IPS-NIHi11 (cell line): ENCODE measurements around the gene QRICH2.
"Not testable (repeated sequence)": the region's sequence is repeated elsewhere in the genome, so short reads cannot be mapped to it uniquely, and the experiment has no call there.

Experiments used
- DNase-seq: peaks from one replicate; pipeline ENCODE4 v3.0.0; 2012; ENCODE audit warnings: mixed read lengths, low spot score

Gene QRICH2

GRCh38 chr17:76247304-76247703 lies 60.8 kb downstream of the QRICH2 start:
- no peak for DNase-seq

DNA sequence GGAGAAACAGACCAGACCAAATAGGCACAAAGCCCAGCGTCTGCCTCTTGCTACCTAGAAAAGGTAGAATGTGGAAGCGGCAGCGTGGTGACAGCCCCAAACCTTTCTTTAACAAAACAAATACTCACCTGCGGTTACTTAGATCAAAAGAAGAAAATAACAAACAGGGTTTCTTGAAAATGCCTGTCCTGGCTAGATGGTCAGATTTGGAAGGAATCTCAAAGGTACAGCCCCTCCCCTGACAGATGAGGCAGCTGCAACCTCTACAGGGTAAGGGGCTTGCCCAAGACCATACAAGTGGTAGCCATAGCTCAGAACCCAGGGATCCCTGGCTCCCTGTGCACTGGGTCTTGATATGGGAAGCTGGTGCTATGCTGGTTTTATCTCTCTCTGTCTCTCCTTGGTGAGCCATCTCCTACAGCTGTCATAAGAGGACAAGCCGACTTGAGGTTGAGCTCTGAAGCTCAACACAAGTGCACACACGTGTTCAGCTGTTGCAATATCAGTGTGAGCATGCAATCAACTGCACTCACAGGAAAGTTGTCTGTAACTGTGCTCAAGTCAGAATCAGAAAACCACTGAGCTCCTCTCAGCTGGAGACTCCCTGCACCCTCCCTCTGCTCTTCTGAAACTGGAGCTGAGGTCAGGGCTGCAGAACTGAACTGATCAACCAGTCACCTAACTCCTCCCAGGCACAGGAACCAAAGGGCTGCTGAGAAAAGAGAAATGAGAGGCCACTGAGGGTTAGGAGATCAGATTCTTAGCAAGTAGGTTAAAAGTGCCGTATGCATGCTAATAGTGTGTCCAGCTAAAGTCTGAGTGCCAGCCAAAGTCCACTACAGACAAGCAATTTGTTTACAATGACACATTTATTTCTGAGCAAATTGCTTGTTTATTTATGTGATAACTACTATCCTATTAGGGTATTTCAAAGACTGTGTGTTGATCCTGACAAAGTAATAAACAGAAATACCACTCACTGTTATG lies 61.7 kb downstream of the QRICH2 start:
- no peak for DNase-seq

GRCh38 chr17:76244721-76245120 lies 63.4 kb downstream of the QRICH2 start:
- not testable (repeated sequence) for DNase-seq

GRCh38 chr17:76243826-76244679 lies 64.0 kb downstream of the QRICH2 start:
- no peak for DNase-seq

DNA sequence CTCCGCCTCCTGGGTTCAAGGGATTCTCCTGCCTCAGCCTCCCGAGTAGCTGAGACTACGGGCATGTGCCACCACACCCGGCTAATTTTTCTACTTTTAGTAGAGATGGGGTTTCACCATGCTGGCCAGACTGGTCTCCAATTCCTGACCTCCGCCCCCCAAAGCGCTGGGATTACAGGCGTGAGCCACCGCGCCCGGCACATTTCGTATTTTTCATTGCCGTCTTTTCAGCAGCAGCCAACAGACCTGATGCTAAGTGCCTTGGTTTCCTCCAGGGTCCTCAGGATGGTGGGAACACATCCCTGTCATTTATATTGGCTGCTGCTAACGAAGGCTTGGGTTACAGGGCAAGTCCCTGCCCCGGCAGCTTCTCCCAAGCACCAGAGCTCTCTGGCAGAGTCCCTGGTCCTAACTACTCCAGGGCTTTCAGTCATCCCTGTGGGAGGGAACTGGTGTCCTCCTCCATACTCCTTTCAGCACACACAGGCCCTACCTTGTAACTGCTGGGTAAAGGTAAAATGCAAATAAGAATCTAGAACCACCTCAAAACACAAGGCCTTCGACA lies 66.3 kb downstream of the QRICH2 start:
- DNase-seq, result no peak

GRCh38 chr17:76241204-76241538 lies 66.9 kb downstream of the QRICH2 start:
- DNase-seq, result no peak

- DNase-seq, result peak; percentile 91
These were observed 67.4 kb downstream of the QRICH2 start, which contains the start of gene RNF157 for GRCh38 chr17:76240461-76241203. Gene RNF157 (minus strand): TSS chr17:76240493. CDS start chr17:76240240, 253 bp downstream.

- DNase-seq, result peak; percentile 26
These were observed 68.4 kb downstream of the QRICH2 start for GRCh38 chr17:76239538-76240274.

DNA sequence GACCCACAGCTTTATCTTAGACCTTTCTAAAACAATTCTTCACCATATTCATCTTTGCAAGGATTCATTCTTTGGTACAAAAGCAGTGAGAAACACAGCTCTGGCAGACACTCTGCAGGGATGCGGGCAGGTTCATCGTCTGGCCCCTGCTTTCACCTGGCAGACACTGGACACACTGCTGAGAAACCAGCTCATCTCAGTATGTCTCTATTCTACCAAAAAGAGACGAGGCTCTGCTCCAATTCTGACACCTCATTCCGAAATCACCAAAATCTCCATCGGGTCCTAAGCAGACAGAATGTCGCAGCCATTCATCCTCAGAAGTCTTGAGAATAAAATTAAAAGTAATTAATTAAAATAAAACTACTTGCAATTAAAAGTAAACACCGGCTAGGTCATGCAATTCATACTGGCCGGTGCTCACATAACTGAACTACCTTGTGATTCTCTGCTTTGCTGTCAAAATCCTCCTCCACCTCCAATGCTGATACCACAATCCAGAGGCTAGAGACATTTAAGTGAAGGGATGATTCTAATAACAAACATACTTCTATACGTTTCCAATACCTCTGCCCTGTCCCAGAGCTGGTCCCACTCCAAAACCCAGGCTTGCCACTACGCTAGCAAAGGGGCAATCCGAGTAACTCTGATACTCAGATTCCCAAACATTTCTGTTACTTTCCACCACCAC lies 69.1 kb downstream of the QRICH2 start:
- DNase-seq, result no peak

DNA sequence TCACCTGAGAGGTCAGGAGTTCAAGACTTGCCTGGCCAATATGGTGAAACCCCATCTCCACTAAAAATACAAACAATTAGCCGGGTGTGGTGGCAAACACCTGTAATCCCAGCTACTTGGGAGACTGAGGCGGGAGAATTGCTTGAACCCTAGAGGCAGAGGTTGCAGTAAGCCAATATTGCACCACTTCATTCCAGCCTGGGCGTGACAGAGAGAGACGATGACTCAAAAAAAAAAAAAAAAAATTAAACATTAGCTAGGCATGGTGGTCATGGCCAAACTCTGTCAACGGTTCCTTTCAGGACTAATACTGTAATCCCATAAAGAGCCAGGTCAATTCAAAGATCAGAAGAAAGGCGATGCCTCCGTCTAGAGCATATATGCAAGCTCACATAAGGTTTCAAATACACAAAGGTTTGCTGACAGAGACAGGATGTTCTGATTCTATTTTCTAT lies 70.2 kb downstream of the QRICH2 start:
- DNase-seq, result no peak

DNA sequence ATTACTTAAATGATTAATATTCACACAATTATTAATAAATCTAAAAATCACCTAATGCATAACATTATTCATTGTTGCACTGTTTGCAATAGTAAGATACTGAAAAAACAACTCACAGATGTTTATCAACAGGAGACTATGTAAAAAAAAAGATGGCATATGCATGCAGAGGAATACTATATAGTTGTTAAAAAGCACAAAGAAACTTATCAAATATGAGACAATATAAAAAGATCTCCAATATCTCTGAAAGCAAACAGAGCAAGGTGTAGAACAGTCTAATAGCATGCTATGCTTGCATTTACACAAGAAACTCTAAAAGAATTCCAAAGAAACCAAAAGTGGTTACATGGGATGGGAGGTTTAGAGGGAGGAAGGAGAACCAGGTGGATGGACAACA lies 71.5 kb downstream of the QRICH2 start:
- no peak for DNase-seq

- DNase-seq, result no peak
These were observed 72.2 kb downstream of the QRICH2 start for GRCh38 chr17:76235883-76236282.

GRCh38 chr17:76234354-76234679 lies 73.8 kb downstream of the QRICH2 start:
- no peak for DNase-seq

DNA sequence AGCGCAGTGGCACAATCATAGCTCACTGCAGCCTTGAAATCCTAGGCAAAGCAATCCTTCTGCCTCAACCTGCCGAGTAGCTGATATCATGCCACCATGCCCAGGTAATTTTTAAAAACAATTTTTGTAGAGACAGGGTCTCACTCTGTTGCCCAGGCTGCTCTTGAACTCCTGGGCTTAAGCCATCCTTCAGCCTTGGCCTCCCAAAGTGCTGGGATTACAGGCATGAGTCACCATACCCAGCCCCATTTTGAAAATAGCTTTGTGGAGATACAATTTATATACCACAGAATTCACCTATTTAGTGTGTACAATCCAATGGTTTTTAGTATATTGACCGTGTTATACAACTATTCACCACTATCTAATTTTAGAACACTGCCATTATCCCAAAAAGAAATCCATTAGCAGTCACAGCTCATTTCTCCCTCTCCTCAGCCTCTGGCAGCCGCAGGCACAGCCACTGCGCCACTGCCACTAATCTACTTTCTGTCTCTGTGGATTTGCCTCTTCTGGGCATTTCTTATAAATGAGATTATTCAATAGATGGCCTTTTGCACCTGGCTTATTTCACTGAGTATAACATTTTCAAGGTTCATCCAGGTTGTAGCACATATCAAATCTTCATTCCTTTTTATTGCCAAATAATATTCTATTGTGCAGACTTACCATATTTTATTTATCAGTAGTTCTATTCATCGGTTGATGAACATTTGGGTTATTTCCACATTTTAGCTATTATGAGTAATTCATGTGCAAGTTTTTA lies 74.3 kb downstream of the QRICH2 start:
- DNase-seq, result no peak

GRCh38 chr17:76232342-76232741 lies 75.7 kb downstream of the QRICH2 start:
- no peak for DNase-seq

DNA sequence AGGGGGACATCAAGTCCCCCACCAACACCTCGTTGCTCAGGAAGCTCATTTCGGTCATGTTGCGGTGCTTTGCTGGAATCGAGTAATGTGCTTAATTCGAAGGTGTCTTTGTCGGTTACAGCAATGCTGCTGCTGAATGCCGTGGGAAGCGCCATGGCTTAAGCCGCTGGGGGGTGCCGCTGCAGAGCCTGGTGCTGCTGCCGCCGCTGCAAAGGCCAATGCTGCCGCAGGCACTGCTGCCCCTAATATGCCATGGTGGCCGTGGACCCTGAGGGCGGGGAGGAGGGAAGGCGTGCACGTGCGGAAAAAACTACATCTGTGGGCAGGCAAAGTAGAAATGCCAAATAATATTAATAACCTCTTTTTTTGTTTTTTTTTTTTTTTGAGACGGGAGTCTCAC lies 81.3 kb downstream of the QRICH2 start:
- not testable (repeated sequence) for DNase-seq

DNA sequence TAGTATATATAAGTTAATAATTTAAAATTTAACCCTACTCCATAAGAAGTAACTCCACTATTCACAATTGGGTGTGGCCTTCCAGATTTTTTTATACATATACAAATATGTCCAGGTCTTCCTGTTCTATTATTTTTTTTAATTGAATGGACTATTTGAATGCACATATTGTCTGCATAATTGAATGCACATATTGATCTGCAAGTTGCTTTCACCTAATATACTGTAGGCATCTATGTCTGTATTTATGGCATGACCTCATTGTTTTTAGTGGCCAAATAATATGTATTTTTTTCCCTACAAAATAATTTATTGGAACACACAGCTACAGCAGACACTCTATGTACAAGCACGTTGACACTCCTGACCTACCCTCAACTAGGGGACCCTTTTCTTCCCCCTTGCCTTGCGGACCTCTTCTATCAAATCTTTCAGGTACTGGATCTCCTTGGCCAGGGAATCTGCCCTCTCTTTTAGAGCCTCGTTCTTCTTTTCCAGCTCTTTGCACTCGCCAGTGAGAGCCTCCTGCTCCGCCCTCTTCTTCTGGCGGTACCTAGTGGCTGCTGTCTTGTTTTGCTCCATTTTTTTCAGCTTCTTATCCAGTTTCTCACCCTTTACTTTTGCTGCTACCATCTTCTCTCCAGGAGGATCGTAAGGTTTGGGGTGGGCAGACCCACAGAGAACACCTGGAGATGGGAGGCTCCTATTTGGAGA lies 82.5 kb downstream of the QRICH2 start:
- DNase-seq, result not testable (repeated sequence)
